Activated T-helper 1 cell treated with anti-CD3 and anti-CD28 coated beads, Interleukin-2, amount 50 U/mL, for 16 hours (primary cell): ENCODE results near the gene HCFC1R1.
"Not testable (repeated sequence)": the region's sequence is repeated elsewhere in the genome, so short reads cannot be mapped to it uniquely, and the experiment has no call there.

ENCODE experiments used
- DNase-seq, 2 donors: peaks; one replicate each; pipeline ENCODE4 v3.0.0-alpha.2; 2020; ENCODE audit warnings: low read depth in 1 of 2, low spot score in 1 of 2

The HCFC1R1 gene

GRCh38 chr16:3057181-3058138 lies 33.7 kb upstream of the HCFC1R1 start:
- no peak for DNase-seq

- DNase-seq: no peak
Observed at GRCh38 chr16:3056336-3057180, 32.8 kb upstream of the HCFC1R1 start.

GRCh38 chr16:3055734-3056115 lies 32.0 kb upstream of the HCFC1R1 start:
- DNase-seq: not testable (repeated sequence)

- no peak for DNase-seq
Observed at GRCh38 chr16:3054965-3055733, 31.4 kb upstream of the HCFC1R1 start.

GRCh38 chr16:3053330-3053710 lies 29.6 kb upstream of the HCFC1R1 start:
- DNase-seq: not testable (repeated sequence)

- not testable (repeated sequence) for DNase-seq
Observed at GRCh38 chr16:3052571-3053329, 29.0 kb upstream of the HCFC1R1 start.

- DNase-seq: no peak
Observed at GRCh38 chr16:3051494-3051893, 27.8 kb upstream of the HCFC1R1 start.

GRCh38 chr16:3051009-3051408 lies 27.3 kb upstream of the HCFC1R1 start:
- no peak for DNase-seq

GRCh38 chr16:3050487-3050886 lies 26.7 kb upstream of the HCFC1R1 start:
- no peak for DNase-seq

GRCh38 chr16:3049921-3050481 lies 26.3 kb upstream of the HCFC1R1 start:
- no peak for DNase-seq

GRCh38 chr16:3047387-3047720 lies 23.6 kb upstream of the HCFC1R1 start:
- no peak for DNase-seq

- no peak for DNase-seq
Observed at GRCh38 chr16:3046641-3047386, 23.1 kb upstream of the HCFC1R1 start.

GRCh38 chr16:3045758-3046640 lies 22.3 kb upstream of the HCFC1R1 start, which contains the start of gene MMP25:
Gene MMP25, plus strand, starts transcription at chr16:3046561. Its CDS starts 357 bp downstream, at chr16:3046918.
- no peak for DNase-seq

GRCh38 chr16:3044708-3045107 lies 21.0 kb upstream of the HCFC1R1 start:
- no peak for DNase-seq

GRCh38 chr16:3042376-3042775 lies 18.6 kb upstream of the HCFC1R1 start:
- no peak for DNase-seq

- DNase-seq: no peak
Observed at GRCh38 chr16:3038896-3039295, 15.2 kb upstream of the HCFC1R1 start.

GRCh38 chr16:3038256-3038655 lies 14.5 kb upstream of the HCFC1R1 start:
- no peak for DNase-seq

GRCh38 chr16:3036726-3037315 lies 13.1 kb upstream of the HCFC1R1 start, which contains the start of gene BICDL2:
Gene BICDL2, minus strand, starts transcription at chr16:3036944. Its CDS starts 1,448 bp downstream, at chr16:3035496.
- DNase-seq: no peak
